HepG2 (cell line): Measurements from ENCODE around the gene NOP9. TPM values are rescaled to one million over a fixed set of nuclear protein-coding genes. Genes with fewer than 3 reads are reported as not detected.
A peak's percentile ranks its signal among the peaks of the same experiment; 100 is the strongest.

ENCODE experiments used
- ARNT ChIP-seq: fragments of 450-650 bp; IDR thresholded peaks from 2 replicates; pipeline ENCODE4 v1.6.1; 2017
- CC2D1A ChIP-seq: sonication (generic); formaldehyde crosslinking; IDR thresholded peaks from 2 replicates; pipeline ENCODE4 v1.8.1; 2023; ENCODE audit warnings: mild to moderate bottlenecking, missing genetic modification reagents
- DR1 ChIP-seq: sonication (generic); formaldehyde crosslinking; IDR thresholded peaks from 2 replicates; pipeline ENCODE4 v1.8.0; 2021; ENCODE audit warnings: mild to moderate bottlenecking, missing genetic modification reagents, inconsistent platforms
- HMGXB3 ChIP-seq: sonication (generic); formaldehyde crosslinking; IDR thresholded peaks from 2 replicates; pipeline ENCODE4 v1.4.0; 2020; ENCODE audit warnings: missing genetic modification reagents, borderline replicate concordance
- HNF4G ChIP-seq, 2 experiments: sonication (generic) in 1 of 2; formaldehyde crosslinking in 1 of 2; IDR thresholded peaks; 2 replicates each; pipeline versions ENCODE4 v1.4.0 to v1.6.1; 2011 to 2020; ENCODE audit warnings: borderline replicate concordance in 2 of 2, low read depth in 2 of 2, mild to moderate bottlenecking in 2 of 2, low read length in 1 of 2, missing genetic modification reagents in 1 of 2, moderate library complexity in 1 of 2
- HOXA7 ChIP-seq: sonication (generic); formaldehyde crosslinking; IDR thresholded peaks from 2 replicates; pipeline ENCODE4 v1.8.1; 2022; ENCODE audit warnings: mild to moderate bottlenecking, missing genetic modification reagents, moderate library complexity
- POLR2AphosphoS5 ChIP-seq: IDR thresholded peaks from 2 replicates; pipeline ENCODE4 v1.6.1; 2012; ENCODE audit warnings: low read depth, low read length
- RARG ChIP-seq: sonication (generic); formaldehyde crosslinking; IDR thresholded peaks from 2 replicates; pipeline ENCODE4 v1.4.0; 2020; ENCODE audit warnings: low read depth, mild to moderate bottlenecking, missing genetic modification reagents
- SOX5 ChIP-seq: IDR thresholded peaks from 2 replicates; pipeline ENCODE4 v1.6.1; 2016; ENCODE audit warnings: borderline replicate concordance
- TARDBP ChIP-seq: sonication (generic); formaldehyde crosslinking; IDR thresholded peaks from 2 replicates; pipeline ENCODE4 v1.8.0; 2022; ENCODE audit warnings: mild to moderate bottlenecking, missing genetic modification reagents
- TEF ChIP-seq: sonication (generic); formaldehyde crosslinking; IDR thresholded peaks from 2 replicates; pipeline ENCODE4 v1.5.0; 2020; ENCODE audit warnings: missing genetic modification reagents
- YY1 ChIP-seq: IDR thresholded peaks from 2 replicates; pipeline ENCODE4 v1.6.1; 2011; ENCODE audit warnings: low read length, low read depth, moderate library complexity, mild to moderate bottlenecking; ENCODE audit not compliant: insufficient read depth, insufficient replicate concordance
- ZBTB10 ChIP-seq: sonication (generic); formaldehyde crosslinking; IDR thresholded peaks from 2 replicates; pipeline ENCODE4 v1.4.0; 2020; ENCODE audit warnings: missing genetic modification reagents, borderline replicate concordance
- ZBTB39 ChIP-seq: sonication (generic); formaldehyde crosslinking; IDR thresholded peaks from 2 replicates; pipeline ENCODE4 v1.5.0; 2020; ENCODE audit warnings: missing genetic modification reagents
- ZC3H13 ChIP-seq: sonication (generic); formaldehyde crosslinking; IDR thresholded peaks from 2 replicates; pipeline ENCODE4 v1.8.1; 2023; ENCODE audit warnings: mild to moderate bottlenecking, missing genetic modification reagents, moderate library complexity
- ZFP82 ChIP-seq: sonication (generic); formaldehyde crosslinking; IDR thresholded peaks from 2 replicates; pipeline ENCODE4 v1.5.1; 2020; ENCODE audit warnings: mild to moderate bottlenecking, missing genetic modification reagents, borderline replicate concordance
- ZNF263 ChIP-seq: sonication (generic); formaldehyde crosslinking; IDR thresholded peaks from 2 replicates; pipeline ENCODE4 v1.4.0; 2020; ENCODE audit warnings: missing genetic modification reagents
- ZNF766 ChIP-seq: sonication (generic); formaldehyde crosslinking; IDR thresholded peaks from 2 replicates; pipeline ENCODE4 v1.5.0; 2020; ENCODE audit warnings: missing genetic modification reagents, borderline replicate concordance
- ZNF790 ChIP-seq: sonication (generic); formaldehyde crosslinking; IDR thresholded peaks from 2 replicates; pipeline ENCODE4 v1.8.0; 2022; ENCODE audit warnings: missing genetic modification reagents, mild to moderate bottlenecking, borderline replicate concordance
- ZSCAN12 ChIP-seq: sonication (generic); formaldehyde crosslinking; IDR thresholded peaks from 2 replicates; pipeline ENCODE4 v1.9.0; 2021; ENCODE audit warnings: mild to moderate bottlenecking, missing genetic modification reagents
- polyA plus RNA-seq, 8 experiments: library from polyadenylated mRNA; depleted of rRNA in 3 of 8; stranded (reverse) in 7 of 8; unstranded in 1 of 8; fragments of >200 nt; fragmentation: Illumina TruSeq in 4 of 8; extraction: Trizol in 4 of 8; gene quantifications; 2 replicates each; pipeline versions ENCODE4 v1.2.1 to v1.2.3, GENCODE V29; 2011 to 2016; ENCODE audit warnings: low read depth in 4 of 8, missing spikeins in 1 of 8, mixed read lengths in 1 of 8; ENCODE audit not compliant: insufficient read depth in 1 of 8
- total RNA-seq, 5 experiments: library from RNA; depleted of rRNA; stranded (reverse); fragments of >200 nt; fragmentation: Illumina TruSeq; extraction: Trizol; gene quantifications; 2 replicates each; pipeline ENCODE4 v1.2.3, GENCODE V29; 2016; ENCODE audit warnings: low read depth in 1 of 5

Gene NOP9
- total and polyA plus RNA-seq, 2 of the 13 experiments (the other 11 are each of a cell fraction or from before 2014, with no cell fraction given) = 24.5 to 61.6 TPM

- no peak for TF ChIP-seq YY1
- no peak for TF ChIP-seq HMGXB3 (CRISPR knock-in tag)
- TF ChIP-seq TARDBP = no peak
- no peak for TF ChIP-seq ZSCAN12 (CRISPR knock-in tag)
- TF ChIP-seq ZNF263 = no peak
- TF ChIP-seq TEF = no peak
- TF ChIP-seq HNF4G (IDR thresholded peaks at IDR 0.05; ENCODE audit: borderline replicate concordance, low read depth, low read length) = no peak; the same call in 1 of the 2 replicates
- no peak for TF ChIP-seq HNF4G (CRISPR knock-in tag; IDR thresholded peaks at IDR 0.05; ENCODE audit: borderline replicate concordance, low read depth)
- no peak for TF ChIP-seq ZNF766
- TF ChIP-seq DR1 (CRISPR knock-in tag) = no peak
- no peak for TF ChIP-seq ZNF790
- TF ChIP-seq HOXA7 = no peak
- TF ChIP-seq ZFP82 (CRISPR knock-in tag) = no peak
- no peak for TF ChIP-seq SOX5 (CRISPR knock-in tag)
- no peak for TF ChIP-seq ZC3H13 (CRISPR knock-in tag)
- no peak for TF ChIP-seq RARG (CRISPR knock-in tag)
- no peak for TF ChIP-seq ZBTB10 (CRISPR knock-in tag)
- no peak for TF ChIP-seq ARNT
- TF ChIP-seq POLR2AphosphoS5 = peak; percentile 40; the same call in 1 of the 2 replicates
- TF ChIP-seq ZBTB39 (CRISPR knock-in tag) = 0 out of 2 replicates have a peak, but pooled peaks have one; percentile 34
- no peak for TF ChIP-seq CC2D1A (CRISPR knock-in tag)
Measured at GRCh38 chr14:24291446-24292117, 8.1 kb upstream of the NOP9 start (continued).
